Right lobe of liver (tissue), 6 donors: ENCODE data around the gene ZRANB3. TPM values are rescaled to one million over a fixed set of nuclear protein-coding genes. Genes with fewer than 3 reads are reported as not detected.

ENCODE experiments used
- ATAC-seq, 4 donors: fragments of 200-7000 bp; cut with Tn5 transposase; one replicate each; pipeline ENCODE4 v1.9.1; 2020; ENCODE audit warnings: mild to moderate bottlenecking in 4 of 4, moderate library complexity in 4 of 4
- DNase-seq, 3 donors: peaks; one replicate each; pipeline ENCODE4 v3.0.0-alpha.2; 2020
- H3K27ac ChIP-seq, 3 donors: fragments of 200-600 bp; one replicate each; pipeline ENCODE4 v1.8.0; 2022
- H3K27me3 ChIP-seq, 2 donors: fragments of 200-600 bp; one replicate each; pipeline ENCODE4 v1.8.0; 2022
- H3K36me3 ChIP-seq, 4 donors: fragments of 200-600 bp; sonication (generic) in 1 of 4; one replicate each; pipeline versions ENCODE4 v1.5.1 to v1.8.0; 2017 to 2022; ENCODE audit warnings: control low read depth in 1 of 4
- H3K4me1 ChIP-seq, 4 donors: fragments of 200-600 bp; sonication (generic) in 1 of 4; one replicate each; pipeline versions ENCODE4 v1.5.1 to v1.8.0; 2017 to 2022; ENCODE audit warnings: control low read depth in 1 of 4
- H3K4me3 ChIP-seq, 3 donors: fragments of 200-600 bp; one replicate each; pipeline ENCODE4 v1.8.0; 2022
- H3K9me3 ChIP-seq, 4 donors: fragments of 200-600 bp; sonication (generic) in 1 of 4; one replicate each; pipeline versions ENCODE4 v1.5.1 to v1.8.0; 2017 to 2022; ENCODE audit warnings: control low read depth in 1 of 4
- CTCF ChIP-seq, 4 donors: fragments of 200-600 bp in 3 of 4; fragments of 450-650 bp in 1 of 4; IDR thresholded peaks; one replicate each; pipeline versions ENCODE4 v1.5.1 to v1.8.0; 2016 to 2022; ENCODE audit warnings: antibody characterized with exemption in 4 of 4, mild to moderate bottlenecking in 2 of 4
- POLR2A ChIP-seq: fragments of 450-650 bp; IDR thresholded peaks from one replicate; pipeline ENCODE4 v1.6.1; 2017; ENCODE audit warnings: antibody characterized with exemption, mild to moderate bottlenecking
- WGBS: methylation state at CpG from one replicate; pipeline ENCODE4 v1.1.6; 2018; ENCODE audit warnings: low coverage, low lambda C conversion rate; ENCODE audit not compliant: insufficient coverage; ENCODE audit errors: missing lambda C conversion rate; 5-methylcytosine and 5-hydroxymethylcytosine counted together
- intact Hi-C, 2 donors: fragments of 100-400 bp; cut with DNase I; formaldehyde crosslinking; loops; one replicate each; pipeline versions ENCODE4 v1.11.2 to v1.14.1; 2022
- total RNA-seq, 6 experiments: library from RNA; depleted of rRNA in 2 of 6; stranded (reverse); fragments of >200 nt in 2 of 6; fragmentation: NEBNext Ultra II Directional in 3 of 6; extraction: Animal tissue kit (Norgen Biotek cat#: 25700) in 3 of 6; gene quantifications; one replicate each; pipeline versions ENCODE4 v1.1.0 to v1.2.4, GENCODE V29; 2016 to 2023
- donor health status: DM: no; HTN: yes; CAD: no.
- donor health status: DM: no; HTN: no; CAD: no.
- donor health status: DM: no; HTN: no; CAD: no.
- donor health status: DM: no; HTN: yes; CAD: no.
- donor health status: DM: no; HTN: yes; CAD: no.

ZRANB3 gene
- total RNA-seq, 6 experiments from 2014 or later = 3.3 to 5.6 (median 4.0) TPM

GRCh38 chr2:135218426-135218825, 312.6 kb downstream of the ZRANB3 start:
- Histone ChIP-seq H3K4me3 (no peak overlapping the region), H3K9me3 (no peaks in the 10 kb centered on the region), H3K27ac (no peak overlapping the region), H3K27me3 (no peaks in the 10 kb centered on the region), H3K4me1 (no peaks in the 10 kb centered on the region), H3K36me3 (no peaks in the 10 kb centered on the region)
- ATAC-seq (no peak), DNase-seq (no peak)
- intact Hi-C loops = no loop called here
- no peak for TF ChIP-seq CTCF (IDR thresholded peaks at IDR 0.05)
- TF ChIP-seq POLR2A = no peak
- 96% methylated on average over 2 of the region's 2 CpGs for WGBS

DNA sequence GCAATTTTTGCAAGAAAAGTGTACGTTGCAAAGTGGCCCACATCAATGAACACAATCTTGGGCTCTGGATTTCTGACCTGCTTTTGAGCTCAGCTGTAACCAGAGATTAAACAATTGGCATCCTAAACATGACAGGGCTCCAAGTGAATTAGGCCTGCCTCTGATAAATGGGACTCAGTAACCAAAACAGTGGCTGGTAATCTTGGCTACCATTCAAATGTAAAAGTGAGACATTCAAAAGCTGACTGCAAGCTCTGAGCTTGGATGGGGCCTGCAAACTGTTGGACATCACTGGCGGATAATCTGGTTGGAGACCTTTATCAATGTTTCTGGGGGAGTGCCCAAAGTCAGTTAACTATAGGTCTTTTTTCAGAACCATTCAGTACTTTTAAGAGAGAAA, 318.3 kb downstream of the ZRANB3 start:
- intact Hi-C loops = no loop called here
- no peak for ATAC-seq
- Histone ChIP-seq H3K4me3 (no peak overlapping the region), H3K27ac (no peak overlapping the region), H3K9me3 (no peaks in the 10 kb centered on the region), H3K4me1 (no peaks in the 10 kb centered on the region), H3K27me3 (no peaks in the 10 kb centered on the region), H3K36me3 (no peaks in the 10 kb centered on the region)
- 100% methylated on average over 1 of the region's 2 CpGs for WGBS
- DNase-seq = no peak
- no peak for TF ChIP-seq CTCF (IDR thresholded peaks at IDR 0.05)
- no peak for TF ChIP-seq POLR2A

DNA sequence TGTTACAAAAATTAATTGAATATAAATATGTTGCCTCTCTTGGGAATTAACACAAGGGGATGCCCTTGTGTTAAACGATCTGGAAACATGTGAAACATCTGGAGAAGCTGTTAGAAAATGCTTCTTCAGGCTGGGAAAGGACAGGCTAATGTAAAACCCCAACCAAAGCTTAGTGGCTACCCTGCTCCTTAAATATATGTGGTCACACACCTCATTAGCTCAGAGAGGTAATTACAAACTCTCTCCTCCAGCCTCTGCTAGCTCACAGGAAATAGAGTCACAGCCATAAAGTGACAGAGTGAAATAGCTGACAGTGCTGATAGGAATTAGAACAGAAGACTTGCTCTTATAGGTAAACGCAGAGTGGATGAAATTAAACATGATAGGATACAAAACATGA, 323.0 kb downstream of the ZRANB3 start:
- H3K4me1 ChIP-seq = peaks cover 0 to 10% (median 0%) of the 10 kb centered on the region in 4 donors
- TF ChIP-seq CTCF (IDR thresholded peaks at IDR 0.05) (no peak), POLR2A (no peak)
- H3K36me3 ChIP-seq = no peaks in the 10 kb centered on the region
- no peaks in the 10 kb centered on the region for H3K9me3 ChIP-seq
- intact Hi-C loops = no loop called here
- DNase-seq (no peak), ATAC-seq (no peak)
- H3K27ac ChIP-seq = no peak overlapping the region
- H3K4me3 ChIP-seq = no peak overlapping the region
- 62% methylated on average over 2 of the region's 2 CpGs for WGBS
- no peaks in the 10 kb centered on the region for H3K27me3 ChIP-seq

DNA sequence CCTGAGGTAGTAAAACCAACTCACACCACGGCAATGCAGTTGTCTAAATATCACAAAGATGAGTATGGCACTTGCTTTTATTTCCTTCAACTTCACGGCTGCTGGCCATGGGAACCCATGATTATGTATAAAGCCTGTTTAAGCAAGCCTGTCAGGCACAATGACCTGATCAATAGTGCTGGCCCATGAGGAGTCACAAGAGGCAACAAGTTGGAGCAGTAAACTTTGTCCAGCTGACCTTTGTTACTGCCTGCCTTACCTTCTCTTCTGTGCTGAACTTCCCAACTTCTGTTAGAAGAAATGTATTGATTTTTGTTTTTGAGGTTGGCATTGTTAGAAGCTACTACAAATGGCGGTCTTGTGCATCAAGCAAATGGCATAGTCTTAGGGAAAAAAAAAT, 327.1 kb downstream of the ZRANB3 start:
- H3K27ac ChIP-seq = peak overlapping the region in 2 of 3 donors; percentile 29 to 69
- H3K4me3 ChIP-seq = peak overlapping the region in 1 of 3 donors; percentile 14
- TF ChIP-seq CTCF (IDR thresholded peaks at IDR 0.05) (no peak), POLR2A (no peak)
- intact Hi-C loops = no loop called here
- no peaks in the 10 kb centered on the region for H3K36me3 ChIP-seq
- no peaks in the 10 kb centered on the region for H3K9me3 ChIP-seq
- 43% methylated on average over 3 of the region's 3 CpGs for WGBS
- no peaks in the 10 kb centered on the region for H3K27me3 ChIP-seq
- peaks cover 0 to 30% (median 6%) of the 10 kb centered on the region in 4 donors for H3K4me1 ChIP-seq
- peak in 1 of 3 donors; percentile 65 for DNase-seq
- ATAC-seq = peak; percentile 87 to 95 (median 90)

DNA sequence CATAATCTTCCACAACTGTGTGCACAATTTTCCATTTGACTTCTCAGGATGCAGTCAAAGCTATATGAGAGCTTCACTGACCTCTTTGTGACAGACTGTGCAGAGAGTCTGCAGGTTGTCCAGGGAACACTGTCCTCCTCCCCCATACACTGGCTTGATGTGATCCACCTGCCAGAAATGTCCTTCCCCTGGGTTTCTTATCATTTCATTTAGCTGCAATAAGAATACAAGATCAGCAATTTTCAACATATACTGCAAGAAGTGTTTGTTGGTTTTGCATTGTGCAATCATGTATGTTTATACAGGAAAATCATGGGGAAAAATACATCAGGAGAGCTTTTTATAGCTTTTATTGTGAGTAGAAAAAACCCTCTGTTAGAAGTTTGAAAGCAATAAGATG, 328.3 kb downstream of the ZRANB3 start:
- Histone ChIP-seq H3K9me3 (no peaks in the 10 kb centered on the region), H3K36me3 (no peaks in the 10 kb centered on the region), H3K27ac (peak overlapping the region in 2 of 3 donors; percentile 29 to 69), H3K4me3 (peak overlapping the region in 1 of 3 donors; percentile 15), H3K27me3 (no peaks in the 10 kb centered on the region), H3K4me1 (peaks cover 0 to 30% (median 6%) of the 10 kb centered on the region in 4 donors)
- intact Hi-C loops = no loop called here
- ATAC-seq (peak; percentile 73 to 83 (median 83)), DNase-seq (peak in 1 of 3 donors; percentile 50)
- TF ChIP-seq CTCF (IDR thresholded peaks at IDR 0.05) = no peak
- no peak for TF ChIP-seq POLR2A
